Parietal lobe (tissue), 1 donor: ENCODE data around the gene PELI2. TPM values are rescaled to one million over a fixed set of nuclear protein-coding genes. Genes with fewer than 3 reads are reported as not detected.

ENCODE experiments used
- total RNA-seq: library from RNA; depleted of rRNA; stranded (reverse); fragments of >200 nt; gene quantifications from one replicate; pipeline ENCODE4 v1.2.3, GENCODE V29; 2014

Gene PELI2, protein sequence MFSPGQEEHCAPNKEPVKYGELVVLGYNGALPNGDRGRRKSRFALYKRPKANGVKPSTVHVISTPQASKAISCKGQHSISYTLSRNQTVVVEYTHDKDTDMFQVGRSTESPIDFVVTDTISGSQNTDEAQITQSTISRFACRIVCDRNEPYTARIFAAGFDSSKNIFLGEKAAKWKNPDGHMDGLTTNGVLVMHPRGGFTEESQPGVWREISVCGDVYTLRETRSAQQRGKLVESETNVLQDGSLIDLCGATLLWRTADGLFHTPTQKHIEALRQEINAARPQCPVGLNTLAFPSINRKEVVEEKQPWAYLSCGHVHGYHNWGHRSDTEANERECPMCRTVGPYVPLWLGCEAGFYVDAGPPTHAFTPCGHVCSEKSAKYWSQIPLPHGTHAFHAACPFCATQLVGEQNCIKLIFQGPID
- total RNA-seq = 43.8 TPM

DNA sequence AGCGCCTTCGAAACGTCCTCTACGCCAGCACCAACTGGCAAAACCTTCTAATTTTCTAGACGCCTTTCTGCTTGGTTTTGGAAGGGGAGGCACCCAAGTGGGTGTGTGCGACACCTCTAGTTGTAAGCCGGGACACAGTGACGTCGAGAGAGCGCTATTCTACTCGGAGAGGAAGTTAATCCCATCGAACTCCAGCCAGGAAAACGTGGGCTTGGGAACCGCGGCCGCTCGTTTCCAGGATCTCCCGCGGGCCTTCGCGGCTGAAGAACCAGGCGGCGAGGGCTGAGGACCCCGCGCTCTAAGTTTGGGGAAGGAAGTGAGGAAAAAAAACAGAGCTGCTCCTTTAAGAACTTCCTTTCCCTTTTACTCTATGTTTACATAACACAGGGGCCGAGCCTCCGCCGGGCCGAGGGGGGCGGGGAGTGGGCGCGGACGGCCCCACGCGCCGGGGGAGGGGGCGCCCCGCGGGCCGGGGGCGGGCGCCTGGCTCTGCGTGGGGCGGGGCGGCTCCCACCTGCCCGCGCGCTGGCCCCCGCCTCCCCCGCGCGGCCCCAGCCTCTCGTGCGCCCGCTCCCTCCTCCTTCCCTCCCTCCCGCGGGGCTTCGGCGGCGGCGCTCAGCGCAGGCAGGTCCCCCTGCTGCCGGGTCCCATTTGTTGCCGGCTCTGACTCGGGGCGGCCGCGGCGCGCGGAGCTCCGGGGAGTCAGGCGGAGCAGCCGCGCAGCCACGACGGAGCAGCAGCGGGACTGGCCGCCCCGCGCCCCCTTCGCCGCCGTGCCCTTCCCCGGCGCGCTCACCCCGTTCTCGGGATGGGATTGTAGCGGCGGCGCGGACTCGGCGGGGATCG, at the start of gene PELI2:
PELI2 (plus strand) TSS at position 647 of the 846 bp plus-strand sequence. CDS start 250 bp downstream, outside the sequence.

